Measurements from ENCODE around the gene CREBL2. TPM values are rescaled to one million over a fixed set of nuclear protein-coding genes. Genes with fewer than 3 reads are reported as not detected.

CREBL2 gene
- total and polyA plus RNA-seq, 2 of the 13 experiments (the other 11 are each of a cell fraction or from before 2014, with no cell fraction given) = 6.9 to 8.4 TPM

GRCh38 chr12:12612358-12612757, 682 bp downstream of the CREBL2 start (continued):
- TF ChIP-seq ZMAT5 (CRISPR knock-in tag; IDR thresholded peaks at IDR 0.05; ENCODE audit: borderline replicate concordance, low read depth) = no peak
- no peak for TF ChIP-seq FOXP1 (IDR thresholded peaks at IDR 0.05)
- no peak for TF ChIP-seq FOXP1 (CRISPR knock-in tag; IDR thresholded peaks at IDR 0.05)
- TF ChIP-seq ZFP36L1 (CRISPR knock-in tag; IDR thresholded peaks at IDR 0.05) = no peak
- TF ChIP-seq SMAD1 (CRISPR knock-in tag; IDR thresholded peaks at IDR 0.05; ENCODE audit: borderline replicate concordance, low read depth) = no peak
- no peak for TF ChIP-seq CHCHD3 (CRISPR knock-in tag; IDR thresholded peaks at IDR 0.05)
- TF ChIP-seq ZNF816 (CRISPR knock-in tag; IDR thresholded peaks at IDR 0.05; ENCODE audit: borderline replicate concordance) = 0 out of 2 replicates have a peak, but pooled peaks have one; percentile 43
- TF ChIP-seq EP300 (IDR thresholded peaks at IDR 0.05; ENCODE audit: low read depth in 2 of 2, low read length in 2 of 2) = peak in 1 of 2 experiments; percentile 24; a peak in 1 of 4 replicates
- TF ChIP-seq EP300 (CRISPR knock-in tag; IDR thresholded peaks at IDR 0.05; ENCODE audit: borderline replicate concordance) = no peak
- TF ChIP-seq ZFAT (CRISPR knock-in tag; conservative IDR thresholded peaks at IDR 0.05) = no peak
- TF ChIP-seq ZNF850 (CRISPR knock-in tag; conservative IDR thresholded peaks at IDR 0.05) = 0 out of 2 replicates have a peak, but pooled peaks have one; percentile 13

GRCh38 chr12:12613344-12613743, 1.7 kb downstream of the CREBL2 start:
- BruUV-seq (replicated peaks) = no TSS peak
- peaks cover 18% of the 10 kb centered on the region for H3K79me2 ChIP-seq (ENCODE audit: insufficient read depth, low read length)
- POLR2A ChIA-PET = no interaction called here
- DNase-seq (ENCODE audit: low spot score) (no peak), ATAC-seq (no peak), FAIRE-seq (no peak)
- peak overlapping the region; percentile 69 for H3K4me2 ChIP-seq (ENCODE audit: low read depth, low read length)
- intact Hi-C loops (cut with micrococcal nuclease; ENCODE audit: unreplicated experiment) = loop anchor here (5.0 kb wide), 1 partner anchor 51 kb away; the partner anchor contains the start of gene DUSP16
- H3K27ac ChIP-seq (ENCODE audit: extremely low read length, insufficient read depth, low read length) = peak overlapping the region; percentile 88
- H2AFZ ChIP-seq (ENCODE audit: low read length) = no peak overlapping the region
- H3K9ac ChIP-seq (ENCODE audit: insufficient read depth, low read depth, low read length) = peak overlapping the region; percentile 92
- H3K27me3 ChIP-seq (ENCODE audit: control insufficient read depth in 1 of 2, insufficient read depth in 2 of 2, low read length in 2 of 2) = no peaks in the 10 kb centered on the region
- CTCF ChIA-PET (ENCODE audit: low intra/inter-chr PET ratio, low total read pairs) = no interaction called here
- H4K20me1 ChIP-seq (ENCODE audit: insufficient read depth, low read length) = no peaks in the 10 kb centered on the region
- WGBS (ENCODE audit: low lambda C conversion rate) = 94% methylated on average over 4 of the region's 4 CpGs
- in situ Hi-C loops (cut with HindIII; ENCODE audit: extremely low pct_ligation_motif_present, low pct_unique_long_range_greater_than_20kb) = no loop called here
- peak overlapping the region in 1 of 3 experiments; percentile 14; a peak in 2 of 6 replicates for H3K4me3 ChIP-seq (replicated peaks in 1 of 3; ENCODE audit: insufficient read depth in 1 of 3, low read depth in 2 of 3, low read length in 3 of 3)
- no peaks in the 10 kb centered on the region for H3K9me3 ChIP-seq (ENCODE audit: low read length)
- peaks cover 56% of the 10 kb centered on the region for H3K4me1 ChIP-seq (ENCODE audit: insufficient read depth, low read length)
- peaks cover 3 to 6% of the 10 kb centered on the region in 2 experiments; a peak in 2 of 5 replicates for H3K36me3 ChIP-seq (replicated peaks in 1 of 2; ENCODE audit: control insufficient read depth in 1 of 2, insufficient read depth in 2 of 2, low read length in 2 of 2)
- no peak for TF ChIP-seq MXD1 (CRISPR knock-in tag; IDR thresholded peaks at IDR 0.05)
- no peak for TF ChIP-seq NR2F6 (IDR thresholded peaks at IDR 0.05)
- TF ChIP-seq NR2F6 (CRISPR knock-in tag; IDR thresholded peaks at IDR 0.05) = no peak
- no peak for TF ChIP-seq IKZF5 (CRISPR knock-in tag; IDR thresholded peaks at IDR 0.05)
- TF ChIP-seq RBM22 (optimal IDR thresholded peaks at IDR 0.05; ENCODE audit: low read length) = no peak
- TF ChIP-seq ZFAT (CRISPR knock-in tag; conservative IDR thresholded peaks at IDR 0.05) = no peak
- no peak for TF ChIP-seq FOXM1 (CRISPR knock-in tag; IDR thresholded peaks at IDR 0.05)
- TF ChIP-seq NFE2L2 (IDR thresholded peaks at IDR 0.05; ENCODE audit: low read length) = no peak
- TF ChIP-seq MAFF (IDR thresholded peaks at IDR 0.05; ENCODE audit: low read depth, low read length) = peak; percentile 50; the same call in 1 of the 2 replicates
- no peak for TF ChIP-seq SATB2 (CRISPR knock-in tag; IDR thresholded peaks at IDR 0.05)
- TF ChIP-seq ZBTB4 (CRISPR knock-in tag; IDR thresholded peaks at IDR 0.05; ENCODE audit: borderline replicate concordance) = no peak

Data from HepG2 (cell line).